Neutrophil (primary cell): ENCODE results near the gene CACNA1C.

ENCODE experiments used
- H3K27ac ChIP-seq: fragments of 200-600 bp; sonication (generic); 2 replicates; pipeline ENCODE4 v1.5.1; 2016; ENCODE audit warnings: mild to moderate bottlenecking, moderate library complexity
- H3K27me3 ChIP-seq: fragments of 200-600 bp; sonication (generic); 2 replicates; pipeline ENCODE4 v1.6.0; 2016; ENCODE audit warnings: mild to moderate bottlenecking
- H3K36me3 ChIP-seq: fragments of 200-600 bp; sonication (generic); 2 replicates; pipeline ENCODE4 v1.5.1; 2017
- H3K4me1 ChIP-seq, 2 experiments: fragments of 200-600 bp in 1 of 2; sonication (generic) in 1 of 2; 1 replicate in 1 of 2; 2 replicates in 1 of 2; pipeline versions ENCODE4 v1.5.1 to v1.6.1; 2013 to 2016; ENCODE audit warnings: low read depth in 1 of 2, low read length in 1 of 2, mild to moderate bottlenecking in 1 of 2, moderate library complexity in 1 of 2; ENCODE audit not compliant: control insufficient read depth in 1 of 2, insufficient read depth in 1 of 2
- H3K4me3 ChIP-seq, 2 experiments: fragments of 200-600 bp in 1 of 2; sonication (generic) in 1 of 2; 1 replicate in 1 of 2; 2 replicates in 1 of 2; pipeline ENCODE4 v1.5.1; 2013 to 2016; ENCODE audit warnings: low read depth in 1 of 2, low read length in 1 of 2, mild to moderate bottlenecking in 1 of 2, moderate library complexity in 1 of 2
- H3K9me3 ChIP-seq: fragments of 200-600 bp; sonication (generic); 2 replicates; pipeline ENCODE4 v1.5.1; 2016
- CTCF ChIP-seq: fragments of 200-600 bp; sonication (generic); IDR thresholded peaks from 2 replicates; pipeline ENCODE4 v1.5.1; 2016; ENCODE audit warnings: antibody characterized with exemption

The CACNA1C gene

GRCh38 chr12:2535583-2536204 is 482.9 kb downstream of the CACNA1C start:
- TF ChIP-seq CTCF = no peak
- Histone ChIP-seq H3K27ac (no peak overlapping the region), H3K4me3 (no peak overlapping the region), H3K27me3 (no peaks in the 10 kb centered on the region), H3K9me3 (no peaks in the 10 kb centered on the region), H3K4me1 (no peaks in the 10 kb centered on the region), H3K36me3 (no peaks in the 10 kb centered on the region)

- no peaks in the 10 kb centered on the region for H3K4me1 ChIP-seq
- TF ChIP-seq CTCF = no peak
- H3K9me3 ChIP-seq = no peaks in the 10 kb centered on the region
- H3K4me3 ChIP-seq = no peak overlapping the region
- no peak overlapping the region for H3K27ac ChIP-seq
- no peaks in the 10 kb centered on the region for H3K36me3 ChIP-seq
- H3K27me3 ChIP-seq = no peaks in the 10 kb centered on the region
Measured at GRCh38 chr12:2536724-2537123, 483.9 kb downstream of the CACNA1C start.

- Histone ChIP-seq H3K36me3 (no peaks in the 10 kb centered on the region), H3K4me3 (no peak overlapping the region), H3K27me3 (no peaks in the 10 kb centered on the region), H3K27ac (no peak overlapping the region), H3K4me1 (no peaks in the 10 kb centered on the region), H3K9me3 (no peaks in the 10 kb centered on the region)
- TF ChIP-seq CTCF = no peak
Measured at GRCh38 chr12:2537868-2538541, 485.2 kb downstream of the CACNA1C start.

- Histone ChIP-seq H3K4me1 (no peaks in the 10 kb centered on the region), H3K27me3 (no peaks in the 10 kb centered on the region), H3K27ac (no peak overlapping the region), H3K4me3 (no peak overlapping the region), H3K9me3 (no peaks in the 10 kb centered on the region), H3K36me3 (no peaks in the 10 kb centered on the region)
- no peak for TF ChIP-seq CTCF
Measured at GRCh38 chr12:2539938-2540337, 487.2 kb downstream of the CACNA1C start.

GRCh38 chr12:2540535-2540941 is 487.8 kb downstream of the CACNA1C start:
- H3K4me3 ChIP-seq = no peak overlapping the region
- no peaks in the 10 kb centered on the region for H3K4me1 ChIP-seq
- no peaks in the 10 kb centered on the region for H3K36me3 ChIP-seq
- TF ChIP-seq CTCF = no peak
- no peaks in the 10 kb centered on the region for H3K27me3 ChIP-seq
- H3K27ac ChIP-seq = no peak overlapping the region
- H3K9me3 ChIP-seq = no peaks in the 10 kb centered on the region
